Bone marrow (tissue), 2 donors: ENCODE data around the gene ARHGAP23.

Experiments used
- DNase-seq, 2 donors: peaks; one replicate each; lab custom pipeline; 2025; lab: John Stamatoyannopoulos, UW

Gene ARHGAP23

GRCh38 chr17:38552343-38552742, 124.1 kb downstream of the ARHGAP23 start:
- no peak for DNase-seq

GRCh38 chr17:38554430-38555350, 126.4 kb downstream of the ARHGAP23 start:
- DNase-seq: no peak

- no peak for DNase-seq
These were observed 128.0 kb downstream of the ARHGAP23 start for GRCh38 chr17:38556239-38556638.

- no peak for DNase-seq
These were observed 129.1 kb downstream of the ARHGAP23 start for GRCh38 chr17:38557396-38557795.

- DNase-seq: peak; percentile 63 to 80
These were observed 129.8 kb downstream of the ARHGAP23 start for GRCh38 chr17:38557836-38558727.

GRCh38 chr17:38558728-38559050, 130.4 kb downstream of the ARHGAP23 start:
- DNase-seq: no peak

GRCh38 chr17:38559051-38559879, 131.0 kb downstream of the ARHGAP23 start:
- peak; percentile 25 to 43 for DNase-seq

- no peak for DNase-seq
These were observed 131.6 kb downstream of the ARHGAP23 start for GRCh38 chr17:38559880-38560230.

GRCh38 chr17:38560503-38561318, 132.4 kb downstream of the ARHGAP23 start:
- DNase-seq: no peak

GRCh38 chr17:38561416-38562214, 133.4 kb downstream of the ARHGAP23 start:
- no peak for DNase-seq
